AML-193 (cell line): ENCODE results near the gene CNDP1.

ENCODE experiments used
- DNase-seq, 2 experiments: peaks; one replicate each; lab custom pipeline; 2025; lab: John Stamatoyannopoulos, UW

The CNDP1 gene

GRCh38 chr18:74625157-74625556 lies 90.9 kb downstream of the CNDP1 start:
- no peak for DNase-seq

GRCh38 chr18:74626049-74626874 lies 92.0 kb downstream of the CNDP1 start:
- no peak for DNase-seq

GRCh38 chr18:74630804-74631203 lies 96.5 kb downstream of the CNDP1 start:
- DNase-seq, result no peak

GRCh38 chr18:74631212-74631611 lies 96.9 kb downstream of the CNDP1 start:
- DNase-seq, result no peak

GRCh38 chr18:74631623-74632350 lies 97.5 kb downstream of the CNDP1 start:
- DNase-seq, result peak; percentile 64 to 67

GRCh38 chr18:74632351-74632679 lies 98.0 kb downstream of the CNDP1 start:
- no peak for DNase-seq

GRCh38 chr18:74632856-74633255 lies 98.6 kb downstream of the CNDP1 start:
- no peak for DNase-seq

GRCh38 chr18:74633652-74634352 lies 99.5 kb downstream of the CNDP1 start:
- no peak for DNase-seq

GRCh38 chr18:74635224-74635975 lies 101.1 kb downstream of the CNDP1 start:
- DNase-seq, result no peak
